AG10803 (cell line): ENCODE results near the gene COG2.
A peak's percentile ranks its signal among the peaks of the same experiment; 100 is the strongest.

Source experiments
- DNase-seq: peaks from one replicate; pipeline ENCODE4 v3.0.0; 2010; ENCODE audit warnings: low read depth
- H3K4me3 ChIP-seq: 2 replicates; pipeline ENCODE4 v1.5.1; 2011; ENCODE audit warnings: mild to moderate bottlenecking, low read length, control low read depth
- CTCF ChIP-seq: conservative IDR thresholded peaks from 2 replicates; pipeline ENCODE4 v1.5.1; 2011; ENCODE audit warnings: mild to moderate bottlenecking, low read length, control low read depth, inconsistent platforms

Gene COG2

GRCh38 chr1:230626232-230626631, 16.0 kb upstream of the COG2 start:
- no peak for DNase-seq
- no peak for TF ChIP-seq CTCF
- H3K4me3 ChIP-seq = no peak overlapping the region

- no peak overlapping the region for H3K4me3 ChIP-seq
- TF ChIP-seq CTCF = no peak
- DNase-seq = no peak
These were observed 14.5 kb upstream of the COG2 start for GRCh38 chr1:230627767-230628166.

GRCh38 chr1:230629511-230629910, 12.8 kb upstream of the COG2 start:
- DNase-seq = no peak
- no peak for TF ChIP-seq CTCF
- H3K4me3 ChIP-seq = no peak overlapping the region

- no peak for DNase-seq
- no peak overlapping the region for H3K4me3 ChIP-seq
- TF ChIP-seq CTCF = no peak
These were observed 10.8 kb upstream of the COG2 start for GRCh38 chr1:230631477-230631876.

GRCh38 chr1:230632273-230632873, 9.9 kb upstream of the COG2 start:
- H3K4me3 ChIP-seq = no peak overlapping the region
- peak; percentile 20 for DNase-seq
- peak; percentile 58 for TF ChIP-seq CTCF

- no peak for DNase-seq
- H3K4me3 ChIP-seq = no peak overlapping the region
- no peak for TF ChIP-seq CTCF
These were observed 8.8 kb upstream of the COG2 start for GRCh38 chr1:230633469-230633868.

GRCh38 chr1:230634384-230634783, 7.9 kb upstream of the COG2 start:
- no peak for DNase-seq
- H3K4me3 ChIP-seq = no peak overlapping the region
- TF ChIP-seq CTCF = no peak
